GM12878 (cell line): Measurements from ENCODE around the gene ABCA3. TPM values are rescaled to one million over a fixed set of nuclear protein-coding genes. Genes with fewer than 3 reads are reported as not detected.
A peak's percentile ranks its signal among the peaks of the same experiment; 100 is the strongest.

ENCODE experiments used
- ATAC-seq: fragments of 200-7000 bp; cut with Tn5 transposase; 3 replicates; pipeline ENCODE4 v1.9.1; 2020; ENCODE audit warnings: mild to moderate bottlenecking, moderate library complexity
- BruUV-seq: library from RNA; stranded (reverse); fragments of 400-500 nt; replicated peaks from 2 replicates; lab custom pipeline; 2021; lab: Mats Ljungman, UMichigan
- CTCF ChIA-PET: fragments of 300-600 bp; sonication (Branson Sonifier 250); formaldehyde crosslinking; extraction: SDS; loops from one replicate; lab custom pipeline; 2021; ENCODE audit warnings: inconsistent platforms; lab: Yijun Ruan, JAX
- POLR2A ChIA-PET: fragments of 350-600 bp; formaldehyde crosslinking; extraction: SDS; loops from one replicate; lab custom pipeline; 2021; ENCODE audit warnings: inconsistent platforms; lab: Charles Lee
- RAD21 ChIA-PET: fragments of 300-600 bp; sonication (Branson Sonifier 250); formaldehyde crosslinking; loops from one replicate; lab custom pipeline; 2023; ENCODE audit warnings: antibody characterized with exemption; ENCODE audit not compliant: unreplicated experiment; lab: Charles Lee
- SMC1A ChIA-PET: fragments of 300-600 bp; sonication (Branson Sonifier 250); formaldehyde crosslinking; loops from one replicate; lab custom pipeline; 2023; ENCODE audit not compliant: unreplicated experiment, uncharacterized antibody; lab: Charles Lee
- DNase-seq: peaks from one replicate; pipeline ENCODE4 v3.0.0-alpha.2; 2011; ENCODE audit warnings: low read depth, low spot score
- FAIRE-seq: peaks from 3 replicates; lab custom pipeline; 2011; peaks lifted over from hg19 to GRCh38; lab: Jason Lieb, UNC
- H2AFZ ChIP-seq: 2 replicates; pipeline ENCODE4 v1.6.0; 2011; ENCODE audit warnings: low read depth, low read length, control low read depth; ENCODE audit not compliant: control insufficient read depth
- H3K27ac ChIP-seq: 2 replicates; pipeline ENCODE4 v1.5.1; 2011; ENCODE audit warnings: control low read depth; ENCODE audit not compliant: control insufficient read depth, insufficient read depth
- H3K27me3 ChIP-seq, 2 experiments: replicated peaks in 1 of 2; 2 replicates each; pipeline versions ENCODE4 v1.6.0 to v1.6.1; 2011; ENCODE audit warnings: low read length in 1 of 2; ENCODE audit not compliant: control insufficient read depth in 2 of 2, insufficient read depth in 2 of 2
- H3K36me3 ChIP-seq, 2 experiments: 2 replicates each; pipeline ENCODE4 v1.5.1; 2011; ENCODE audit warnings: low read length in 1 of 2; ENCODE audit not compliant: control insufficient read depth in 2 of 2, insufficient read depth in 2 of 2
- H3K4me1 ChIP-seq: 2 replicates; pipeline ENCODE4 v1.6.1; 2011; ENCODE audit warnings: mild to moderate bottlenecking, low read length, moderate library complexity, mixed read lengths; ENCODE audit not compliant: control insufficient read depth, insufficient read depth
- H3K4me2 ChIP-seq: 2 replicates; pipeline ENCODE4 v1.6.0; 2011; ENCODE audit warnings: control low read depth; ENCODE audit not compliant: control insufficient read depth, insufficient read depth
- H3K4me3 ChIP-seq: fragments of 200-600 bp; sonication (generic); 2 replicates; pipeline ENCODE4 v1.5.1; 2016
- H3K79me2 ChIP-seq: 2 replicates; pipeline ENCODE4 v1.6.0; 2011; ENCODE audit warnings: low read length; ENCODE audit not compliant: control insufficient read depth, insufficient read depth
- H3K9ac ChIP-seq: 2 replicates; pipeline ENCODE4 v1.8.0; 2011; ENCODE audit warnings: low read length, control low read depth, mixed read lengths; ENCODE audit not compliant: control insufficient read depth, insufficient read depth
- H3K9me3 ChIP-seq: replicated peaks from 3 replicates; pipeline ENCODE4 v1.5.1; 2011; ENCODE audit warnings: mild to moderate bottlenecking, low read length; ENCODE audit not compliant: control insufficient read depth, insufficient read depth
- H4K20me1 ChIP-seq: 2 replicates; pipeline ENCODE4 v1.6.0; 2011; ENCODE audit not compliant: control insufficient read depth, insufficient read depth
- FOS ChIP-seq: IDR thresholded peaks from 3 replicates; pipeline ENCODE4 v1.6.1; 2011; ENCODE audit warnings: borderline replicate concordance; ENCODE audit not compliant: insufficient read length; ENCODE audit errors: extremely low read depth
- FOXK2 ChIP-seq: fragments of 450-650 bp; IDR thresholded peaks from 2 replicates; pipeline ENCODE4 v1.6.1; 2017; ENCODE audit warnings: mild to moderate bottlenecking, moderate library complexity
- NFYA ChIP-seq: IDR thresholded peaks from 2 replicates; pipeline ENCODE4 v1.6.1; 2011; ENCODE audit warnings: low read depth, mild to moderate bottlenecking, low read length, improper control_type of control experiment, borderline replicate concordance
- PAX8 ChIP-seq: fragments of 450-650 bp; IDR thresholded peaks from 2 replicates; pipeline ENCODE4 v1.6.1; 2017; ENCODE audit warnings: mild to moderate bottlenecking, moderate library complexity
- ZBTB11 ChIP-seq: fragments of 450-650 bp; formaldehyde crosslinking; IDR thresholded peaks from 2 replicates; pipeline ENCODE4 v1.5.0; 2022; ENCODE audit warnings: mild to moderate bottlenecking, missing genetic modification characterization
- WGBS: methylation state at CpG from one replicate; pipeline ENCODE4 v1.1.6; 2016; ENCODE audit warnings: low lambda C conversion rate; ENCODE audit not compliant: insufficient replicate concordance, insufficient coverage; ENCODE audit errors: missing lambda C conversion rate; 5-methylcytosine and 5-hydroxymethylcytosine counted together
- in situ Hi-C: fragments of 300-500 bp; cut with MboI; formaldehyde crosslinking; loops from 9 replicates; pipeline ENCODE4 v1.14.3; 2018; ENCODE audit warnings: mixed read lengths
- intact Hi-C: fragments of 100-400 bp; cut with micrococcal nuclease; formaldehyde crosslinking; loops from one replicate; pipeline ENCODE4 v1.14.2; 2022; ENCODE audit not compliant: unreplicated experiment
- polyA plus RNA-seq, 11 experiments: library from polyadenylated mRNA; depleted of rRNA in 4 of 11; unstranded in 6 of 11; stranded (reverse) in 5 of 11; fragments of >200 nt; fragmentation: Nextera tagmentation in 4 of 11; fragmentation: Illumina TruSeq in 1 of 11; extraction: Ambion mirVana in 4 of 11; extraction: Trizol in 1 of 11; gene quantifications; 1 replicate in 1 of 11; 2 replicates in 10 of 11; pipeline versions ENCODE4 v1.2.1 to v1.2.3, GENCODE V29; 2011 to 2016; ENCODE audit warnings: inconsistent platforms in 2 of 11, missing spikeins in 2 of 11, low read depth in 1 of 11
- total RNA-seq, 4 experiments: library from RNA; depleted of rRNA in 3 of 4; stranded (reverse); fragments of >200 nt in 3 of 4; fragmentation: Illumina TruSeq in 1 of 4; extraction: Trizol in 1 of 4; gene quantifications; 2 replicates each; pipeline versions ENCODE4 v1.2.1 to v1.2.3, GENCODE V29; 2013 to 2021
- TF ChIP-seq, protein P1 (sequence below): IDR thresholded peaks from 2 replicates; pipeline ENCODE4 v1.6.1; 2012; ENCODE audit warnings: mild to moderate bottlenecking, low read depth, low read length
- TF ChIP-seq, protein P2 (sequence below): IDR thresholded peaks from 2 replicates; pipeline ENCODE4 v1.6.1; 2011; ENCODE audit warnings: low read depth, low read length, improper control_type of control experiment, borderline replicate concordance
- TF ChIP-seq, protein P3 (sequence below): IDR thresholded peaks from 2 replicates; pipeline ENCODE4 v1.6.1; 2012; ENCODE audit warnings: low read length, inconsistent platforms
- TF ChIP-seq, protein P4 (sequence below): fragments of 450-650 bp; IDR thresholded peaks from 2 replicates; pipeline ENCODE4 v1.6.1; 2017; ENCODE audit warnings: antibody characterized with exemption, mild to moderate bottlenecking, moderate library complexity

ABCA3 gene
- total and polyA plus RNA-seq, 10 of the 15 experiments (the other 5 are each of a cell fraction or from before 2014, with no cell fraction given): 0.71 to 17.6 (median 6.7) TPM

- WGBS: under 1% methylated on average over 79 of the region's 88 CpGs
- TF ChIP-seq NFYA: no peak
- TF ChIP-seq ZBTB11 (CRISPR knock-in tag): no peak
- TF ChIP-seq, protein P1, sequence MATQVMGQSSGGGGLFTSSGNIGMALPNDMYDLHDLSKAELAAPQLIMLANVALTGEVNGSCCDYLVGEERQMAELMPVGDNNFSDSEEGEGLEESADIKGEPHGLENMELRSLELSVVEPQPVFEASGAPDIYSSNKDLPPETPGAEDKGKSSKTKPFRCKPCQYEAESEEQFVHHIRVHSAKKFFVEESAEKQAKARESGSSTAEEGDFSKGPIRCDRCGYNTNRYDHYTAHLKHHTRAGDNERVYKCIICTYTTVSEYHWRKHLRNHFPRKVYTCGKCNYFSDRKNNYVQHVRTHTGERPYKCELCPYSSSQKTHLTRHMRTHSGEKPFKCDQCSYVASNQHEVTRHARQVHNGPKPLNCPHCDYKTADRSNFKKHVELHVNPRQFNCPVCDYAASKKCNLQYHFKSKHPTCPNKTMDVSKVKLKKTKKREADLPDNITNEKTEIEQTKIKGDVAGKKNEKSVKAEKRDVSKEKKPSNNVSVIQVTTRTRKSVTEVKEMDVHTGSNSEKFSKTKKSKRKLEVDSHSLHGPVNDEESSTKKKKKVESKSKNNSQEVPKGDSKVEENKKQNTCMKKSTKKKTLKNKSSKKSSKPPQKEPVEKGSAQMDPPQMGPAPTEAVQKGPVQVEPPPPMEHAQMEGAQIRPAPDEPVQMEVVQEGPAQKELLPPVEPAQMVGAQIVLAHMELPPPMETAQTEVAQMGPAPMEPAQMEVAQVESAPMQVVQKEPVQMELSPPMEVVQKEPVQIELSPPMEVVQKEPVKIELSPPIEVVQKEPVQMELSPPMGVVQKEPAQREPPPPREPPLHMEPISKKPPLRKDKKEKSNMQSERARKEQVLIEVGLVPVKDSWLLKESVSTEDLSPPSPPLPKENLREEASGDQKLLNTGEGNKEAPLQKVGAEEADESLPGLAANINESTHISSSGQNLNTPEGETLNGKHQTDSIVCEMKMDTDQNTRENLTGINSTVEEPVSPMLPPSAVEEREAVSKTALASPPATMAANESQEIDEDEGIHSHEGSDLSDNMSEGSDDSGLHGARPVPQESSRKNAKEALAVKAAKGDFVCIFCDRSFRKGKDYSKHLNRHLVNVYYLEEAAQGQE: no peak
- no peak for TF ChIP-seq PAX8
- TF ChIP-seq, protein P2, sequence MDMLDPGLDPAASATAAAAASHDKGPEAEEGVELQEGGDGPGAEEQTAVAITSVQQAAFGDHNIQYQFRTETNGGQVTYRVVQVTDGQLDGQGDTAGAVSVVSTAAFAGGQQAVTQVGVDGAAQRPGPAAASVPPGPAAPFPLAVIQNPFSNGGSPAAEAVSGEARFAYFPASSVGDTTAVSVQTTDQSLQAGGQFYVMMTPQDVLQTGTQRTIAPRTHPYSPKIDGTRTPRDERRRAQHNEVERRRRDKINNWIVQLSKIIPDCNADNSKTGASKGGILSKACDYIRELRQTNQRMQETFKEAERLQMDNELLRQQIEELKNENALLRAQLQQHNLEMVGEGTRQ: no peak
- no peak for TF ChIP-seq FOS
- peak; percentile 58 for TF ChIP-seq FOXK2
- TF ChIP-seq, protein P3, sequence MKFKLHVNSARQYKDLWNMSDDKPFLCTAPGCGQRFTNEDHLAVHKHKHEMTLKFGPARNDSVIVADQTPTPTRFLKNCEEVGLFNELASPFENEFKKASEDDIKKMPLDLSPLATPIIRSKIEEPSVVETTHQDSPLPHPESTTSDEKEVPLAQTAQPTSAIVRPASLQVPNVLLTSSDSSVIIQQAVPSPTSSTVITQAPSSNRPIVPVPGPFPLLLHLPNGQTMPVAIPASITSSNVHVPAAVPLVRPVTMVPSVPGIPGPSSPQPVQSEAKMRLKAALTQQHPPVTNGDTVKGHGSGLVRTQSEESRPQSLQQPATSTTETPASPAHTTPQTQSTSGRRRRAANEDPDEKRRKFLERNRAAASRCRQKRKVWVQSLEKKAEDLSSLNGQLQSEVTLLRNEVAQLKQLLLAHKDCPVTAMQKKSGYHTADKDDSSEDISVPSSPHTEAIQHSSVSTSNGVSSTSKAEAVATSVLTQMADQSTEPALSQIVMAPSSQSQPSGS: no peak
- TF ChIP-seq, protein P4, sequence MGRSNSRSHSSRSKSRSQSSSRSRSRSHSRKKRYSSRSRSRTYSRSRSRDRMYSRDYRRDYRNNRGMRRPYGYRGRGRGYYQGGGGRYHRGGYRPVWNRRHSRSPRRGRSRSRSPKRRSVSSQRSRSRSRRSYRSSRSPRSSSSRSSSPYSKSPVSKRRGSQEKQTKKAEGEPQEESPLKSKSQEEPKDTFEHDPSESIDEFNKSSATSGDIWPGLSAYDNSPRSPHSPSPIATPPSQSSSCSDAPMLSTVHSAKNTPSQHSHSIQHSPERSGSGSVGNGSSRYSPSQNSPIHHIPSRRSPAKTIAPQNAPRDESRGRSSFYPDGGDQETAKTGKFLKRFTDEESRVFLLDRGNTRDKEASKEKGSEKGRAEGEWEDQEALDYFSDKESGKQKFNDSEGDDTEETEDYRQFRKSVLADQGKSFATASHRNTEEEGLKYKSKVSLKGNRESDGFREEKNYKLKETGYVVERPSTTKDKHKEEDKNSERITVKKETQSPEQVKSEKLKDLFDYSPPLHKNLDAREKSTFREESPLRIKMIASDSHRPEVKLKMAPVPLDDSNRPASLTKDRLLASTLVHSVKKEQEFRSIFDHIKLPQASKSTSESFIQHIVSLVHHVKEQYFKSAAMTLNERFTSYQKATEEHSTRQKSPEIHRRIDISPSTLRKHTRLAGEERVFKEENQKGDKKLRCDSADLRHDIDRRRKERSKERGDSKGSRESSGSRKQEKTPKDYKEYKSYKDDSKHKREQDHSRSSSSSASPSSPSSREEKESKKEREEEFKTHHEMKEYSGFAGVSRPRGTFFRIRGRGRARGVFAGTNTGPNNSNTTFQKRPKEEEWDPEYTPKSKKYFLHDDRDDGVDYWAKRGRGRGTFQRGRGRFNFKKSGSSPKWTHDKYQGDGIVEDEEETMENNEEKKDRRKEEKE: no peak
Observed at GRCh38 chr16:2267913-2268666, 72.4 kb downstream of the ABCA3 start, which contains the start of gene RNPS1. TSS of gene RNPS1 (minus strand) at chr16:2268126. CDS start at chr16:2264643, 3,483 bp downstream.

More at GRCh38 chr16:2267913-2268666, 72.4 kb downstream of the ABCA3 start, which contains the start of gene RNPS1:
- Histone ChIP-seq H3K4me2 (peak within 1 kb of the TSS; percentile 79), H3K4me3 (peak within 1 kb of the TSS; percentile 79), H3K36me3 (peaks cover 8 to 14% of the 10 kb centered on the region in 2 experiments; a peak in 3 of 4 replicates), H3K27me3 (no peaks in the 10 kb centered on the region), H3K79me2 (peaks cover 53% of the 10 kb centered on the region), H3K4me1 (peaks cover 11% of the 10 kb centered on the region), H3K9ac (peak within 1 kb of the TSS; percentile 78), H2AFZ (peak within 1 kb of the TSS; percentile 97), H3K27ac (peak within 1 kb of the TSS; percentile 90), H4K20me1 (peaks cover 16% of the 10 kb centered on the region), H3K9me3 (no peaks in the 10 kb centered on the region)
- peak; percentile 88 for FAIRE-seq
- in situ Hi-C loops (no loop called here), intact Hi-C loops (loop anchor here (10.0 kb wide), 1 partner anchor 237 kb away; no protein-coding TSS in a partner anchor)
- peak; percentile 80 for DNase-seq
- ChIA-PET RAD21 (no interaction called here), SMC1A (interaction anchor here (1.1 kb wide), 1 partner anchor 16 kb away, joined by 4 read pairs; the partner anchor contains the start of gene ECI1), CTCF (no interaction called here), POLR2A (interaction anchor here (0.7 to 0.9 kb wide), 2 partner anchors 17 to 304 kb away, joined by 3 read pairs; partner anchors contain the start of genes ECI1 and RPS2)
- ATAC-seq: peak; percentile 96
- BruUV-seq: no TSS peak
